IPS DF 6.9 (cell line): Measurements from ENCODE around the gene OST4.

ENCODE experiments used
- DNase-seq: peaks from one replicate; pipeline ENCODE4 v3.0.0-alpha.2; 2013; ENCODE audit warnings: low read depth, low spot score
- H3K27ac ChIP-seq: one replicate; pipeline ENCODE4 v1.5.1; 2013; ENCODE audit warnings: low read length, control low read depth
- H3K27me3 ChIP-seq: 2 replicates; pipeline ENCODE4 v1.6.1; 2013; ENCODE audit warnings: mild to moderate bottlenecking, low read length; ENCODE audit not compliant: control insufficient read depth, insufficient read depth
- H3K36me3 ChIP-seq: 2 replicates; pipeline ENCODE4 v1.6.1; 2013; ENCODE audit warnings: low read length; ENCODE audit not compliant: control insufficient read depth, insufficient read depth
- H3K4me1 ChIP-seq: 2 replicates; pipeline ENCODE4 v1.6.1; 2013; ENCODE audit warnings: low read length; ENCODE audit not compliant: control insufficient read depth, insufficient read depth
- H3K4me3 ChIP-seq: 2 replicates; pipeline ENCODE4 v1.5.1; 2013; ENCODE audit warnings: mild to moderate bottlenecking, low read length
- H3K9me3 ChIP-seq: 2 replicates; pipeline ENCODE4 v1.6.1; 2013; ENCODE audit warnings: low read length, inconsistent platforms; ENCODE audit not compliant: control insufficient read depth, insufficient read depth
- WGBS: extraction: QIAGEN DNeasy Blood & Tissue Kit; methylation state at CpG from one replicate; pipeline ENCODE4 v1.1.7; 2013; ENCODE audit warnings: mixed read lengths, missing lambda C conversion rate; ENCODE audit not compliant: insufficient read length, insufficient coverage; 5-methylcytosine and 5-hydroxymethylcytosine counted together

OST4 gene

DNA sequence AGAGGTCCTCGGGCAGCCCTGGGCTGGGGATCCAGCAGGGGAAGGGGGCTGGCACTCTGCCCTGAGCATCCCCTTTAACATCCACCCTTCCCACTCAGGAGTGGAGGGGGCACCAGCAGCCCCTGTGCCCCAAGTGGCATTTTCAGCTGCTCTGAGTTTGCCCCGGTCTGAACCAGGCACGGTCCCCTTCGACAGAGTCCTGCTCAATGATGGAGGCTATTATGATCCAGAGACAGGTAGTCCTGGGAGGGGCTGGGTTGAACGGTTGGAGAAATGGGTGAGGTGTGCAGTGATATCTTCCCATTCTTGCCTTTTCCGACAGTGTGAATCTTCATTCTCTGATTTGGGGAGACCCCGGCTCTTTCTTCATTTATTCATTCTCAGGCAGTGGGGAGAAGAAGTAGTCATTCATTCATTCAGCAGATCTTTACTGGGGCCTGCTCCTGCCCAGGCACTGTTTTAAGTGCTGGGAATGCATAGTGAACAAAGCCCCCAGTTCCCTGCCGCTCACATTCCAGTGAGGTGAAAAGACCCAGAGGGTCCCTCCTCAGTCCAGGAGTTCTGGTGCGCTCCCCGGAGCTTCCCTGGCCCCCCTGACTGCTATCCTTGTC, 13.7 kb upstream of the OST4 start:
- no peaks in the 10 kb centered on the region; the same call in 1 of the 2 replicates for H3K4me1 ChIP-seq
- no peaks in the 10 kb centered on the region for H3K27me3 ChIP-seq
- no peak overlapping the region for H3K27ac ChIP-seq
- H3K36me3 ChIP-seq: no peaks in the 10 kb centered on the region; the same call in 1 of the 2 replicates
- DNase-seq: no peak
- H3K9me3 ChIP-seq: no peaks in the 10 kb centered on the region
- WGBS: no CpG with 5 or more reads among the region's 10 CpGs
- H3K4me3 ChIP-seq: peak overlapping the region; percentile 49; the same call in 1 of the 2 replicates

DNA sequence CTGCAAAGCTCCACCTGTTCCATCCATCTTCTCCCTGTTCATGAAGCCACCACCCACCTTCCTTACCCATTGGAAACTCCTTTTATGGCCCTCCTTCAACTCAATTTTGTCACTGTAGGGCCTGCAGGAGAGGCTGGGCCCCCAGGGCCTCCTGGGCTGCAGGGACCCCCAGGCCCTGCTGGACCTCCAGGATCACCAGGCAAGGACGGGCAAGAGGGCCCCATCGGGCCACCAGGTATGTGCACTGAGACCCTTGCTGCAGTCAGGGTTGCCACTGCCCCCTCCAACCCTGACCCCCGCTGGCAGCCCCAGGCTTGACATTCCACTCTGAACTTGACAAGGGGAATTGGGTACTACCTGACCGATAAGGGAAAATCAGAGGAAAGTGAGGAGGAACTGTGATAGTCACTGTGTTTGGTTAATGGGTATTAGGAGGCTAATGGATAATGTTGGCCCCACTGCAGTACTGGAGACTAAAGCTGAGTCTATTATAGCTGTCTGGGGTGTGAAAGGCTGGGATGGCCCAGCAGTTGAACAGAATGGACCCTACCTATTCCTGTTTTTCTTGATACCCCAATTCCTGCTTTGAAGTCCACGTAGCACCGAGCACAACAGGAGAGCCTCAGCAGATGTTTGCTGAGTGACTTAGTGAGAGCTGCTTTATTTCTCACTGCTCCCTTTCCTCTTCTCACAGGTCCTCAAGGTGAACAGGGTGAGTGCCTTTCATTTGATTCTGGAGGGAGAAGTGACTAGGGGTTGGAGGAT, 13.0 kb upstream of the OST4 start:
- Histone ChIP-seq H3K27me3 (no peaks in the 10 kb centered on the region), H3K4me3 (no peak overlapping the region), H3K27ac (no peak overlapping the region), H3K4me1 (no peaks in the 10 kb centered on the region; the same call in 1 of the 2 replicates), H3K9me3 (no peaks in the 10 kb centered on the region), H3K36me3 (no peaks in the 10 kb centered on the region; the same call in 1 of the 2 replicates)
- WGBS: no CpG with 5 or more reads among the region's 6 CpGs
- DNase-seq: no peak

DNA sequence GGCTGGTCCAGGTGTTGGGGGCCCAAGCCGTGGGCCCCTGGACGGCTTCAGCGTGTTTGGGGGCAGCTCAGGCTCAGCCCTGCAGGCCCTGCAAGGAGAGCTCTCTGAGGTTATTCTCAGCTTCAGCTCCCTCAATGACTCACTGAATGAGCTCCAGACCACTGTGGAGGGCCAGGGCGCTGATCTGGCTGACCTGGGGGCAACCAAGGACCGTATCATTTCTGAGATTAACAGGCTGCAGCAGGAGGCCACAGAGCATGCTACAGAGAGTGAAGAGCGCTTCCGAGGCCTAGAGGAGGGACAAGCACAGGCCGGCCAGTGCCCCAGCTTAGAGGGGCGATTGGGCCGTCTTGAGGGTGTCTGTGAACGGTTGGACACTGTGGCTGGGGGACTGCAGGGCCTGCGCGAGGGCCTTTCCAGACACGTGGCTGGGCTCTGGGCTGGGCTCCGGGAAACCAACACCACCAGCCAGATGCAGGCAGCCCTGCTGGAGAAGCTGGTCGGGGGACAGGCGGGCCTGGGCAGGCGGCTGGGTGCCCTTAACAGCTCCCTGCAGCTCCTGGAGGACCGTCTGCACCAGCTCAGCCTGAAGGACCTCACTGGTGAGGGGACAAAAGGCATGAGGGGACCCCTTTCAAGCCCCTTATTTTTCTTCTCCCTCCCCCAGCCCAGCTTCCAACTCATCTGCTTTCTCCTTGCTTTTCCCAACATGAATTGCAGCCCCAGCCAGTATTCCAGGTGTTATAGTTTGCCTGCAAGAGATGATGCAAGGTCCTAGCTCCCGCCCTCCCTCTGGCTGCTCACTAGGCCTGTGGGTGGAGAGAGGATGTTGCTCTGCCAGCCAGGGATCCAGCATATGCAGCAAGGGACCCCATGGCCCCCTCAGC, 12.2 kb upstream of the OST4 start:
- H3K4me1 ChIP-seq: no peaks in the 10 kb centered on the region; the same call in 1 of the 2 replicates
- H3K27me3 ChIP-seq: no peaks in the 10 kb centered on the region
- WGBS: no CpG with 5 or more reads among the region's 20 CpGs
- DNase-seq: no peak
- H3K4me3 ChIP-seq: no peak overlapping the region
- no peak overlapping the region for H3K27ac ChIP-seq
- no peaks in the 10 kb centered on the region for H3K9me3 ChIP-seq
- no peaks in the 10 kb centered on the region; the same call in 1 of the 2 replicates for H3K36me3 ChIP-seq

DNA sequence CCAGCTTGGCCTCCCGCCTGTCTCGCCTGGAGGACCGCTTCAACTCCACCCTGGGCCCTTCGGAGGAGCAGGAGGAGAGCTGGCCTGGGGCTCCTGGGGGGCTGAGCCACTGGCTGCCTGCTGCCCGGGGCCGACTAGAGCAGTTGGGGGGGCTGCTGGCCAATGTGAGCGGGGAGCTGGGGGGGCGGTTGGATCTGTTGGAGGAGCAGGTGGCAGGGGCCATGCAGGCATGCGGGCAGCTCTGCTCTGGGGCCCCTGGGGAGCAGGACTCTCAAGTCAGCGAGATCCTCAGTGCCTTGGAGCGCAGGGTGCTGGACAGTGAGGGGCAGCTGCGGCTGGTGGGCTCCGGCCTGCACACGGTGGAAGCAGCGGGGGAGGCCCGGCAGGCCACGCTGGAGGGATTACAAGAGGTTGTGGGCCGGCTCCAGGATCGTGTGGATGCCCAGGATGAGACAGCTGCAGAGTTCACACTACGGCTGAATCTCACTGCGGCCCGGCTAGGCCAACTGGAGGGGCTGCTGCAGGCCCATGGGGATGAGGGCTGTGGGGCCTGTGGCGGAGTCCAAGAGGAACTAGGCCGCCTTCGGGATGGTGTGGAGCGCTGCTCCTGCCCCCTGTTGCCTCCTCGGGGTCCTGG, 11.4 kb upstream of the OST4 start:
- H3K4me3 ChIP-seq: no peak overlapping the region
- peaks cover 6% of the 10 kb centered on the region for H3K4me1 ChIP-seq

DNA sequence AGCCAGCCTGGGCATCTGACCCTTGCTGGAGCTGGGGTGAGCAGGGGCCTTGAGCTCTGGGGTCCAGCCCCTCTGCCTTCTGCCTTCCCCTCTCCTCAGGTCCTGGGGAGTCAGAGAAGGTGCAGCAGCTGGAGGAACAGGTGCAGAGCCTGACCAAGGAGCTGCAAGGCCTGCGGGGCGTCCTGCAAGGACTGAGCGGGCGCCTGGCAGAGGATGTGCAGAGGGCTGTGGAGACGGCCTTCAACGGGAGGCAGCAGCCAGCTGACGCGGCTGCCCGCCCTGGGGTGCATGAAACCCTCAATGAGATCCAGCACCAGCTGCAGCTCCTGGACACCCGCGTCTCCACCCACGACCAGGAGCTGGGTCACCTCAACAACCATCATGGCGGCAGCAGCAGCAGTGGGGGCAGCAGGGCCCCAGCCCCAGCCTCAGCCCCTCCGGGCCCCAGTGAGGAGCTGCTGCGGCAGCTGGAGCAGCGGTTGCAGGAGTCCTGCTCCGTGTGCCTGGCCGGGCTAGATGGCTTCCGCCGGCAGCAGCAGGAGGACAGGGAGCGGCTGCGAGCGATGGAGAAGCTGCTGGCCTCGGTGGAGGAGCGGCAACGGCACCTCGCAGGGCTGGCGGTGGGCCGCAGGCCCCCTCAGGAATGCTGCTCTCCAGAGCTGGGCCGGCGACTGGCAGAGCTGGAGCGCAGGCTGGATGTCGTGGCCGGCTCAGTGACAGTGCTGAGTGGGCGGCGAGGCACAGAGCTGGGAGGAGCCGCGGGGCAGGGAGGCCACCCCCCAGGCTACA, 10.7 kb upstream of the OST4 start:
- no CpG with 5 or more reads among the region's 38 CpGs for WGBS
- no peaks in the 10 kb centered on the region for H3K9me3 ChIP-seq
- H3K27me3 ChIP-seq: no peaks in the 10 kb centered on the region
- no peaks in the 10 kb centered on the region; the same call in 1 of the 2 replicates for H3K36me3 ChIP-seq
- H3K27ac ChIP-seq: no peak overlapping the region
- H3K4me1 ChIP-seq: peaks cover 6% of the 10 kb centered on the region
- H3K4me3 ChIP-seq: no peak overlapping the region
- no peak for DNase-seq

More for the DNA sequence above, 11.4 kb upstream of the OST4 start:
- no peaks in the 10 kb centered on the region for H3K27me3 ChIP-seq
- WGBS: no CpG with 5 or more reads among the region's 27 CpGs
- H3K9me3 ChIP-seq: no peaks in the 10 kb centered on the region
- no peak overlapping the region for H3K27ac ChIP-seq
- DNase-seq: no peak
- H3K36me3 ChIP-seq: no peaks in the 10 kb centered on the region; the same call in 1 of the 2 replicates

DNA sequence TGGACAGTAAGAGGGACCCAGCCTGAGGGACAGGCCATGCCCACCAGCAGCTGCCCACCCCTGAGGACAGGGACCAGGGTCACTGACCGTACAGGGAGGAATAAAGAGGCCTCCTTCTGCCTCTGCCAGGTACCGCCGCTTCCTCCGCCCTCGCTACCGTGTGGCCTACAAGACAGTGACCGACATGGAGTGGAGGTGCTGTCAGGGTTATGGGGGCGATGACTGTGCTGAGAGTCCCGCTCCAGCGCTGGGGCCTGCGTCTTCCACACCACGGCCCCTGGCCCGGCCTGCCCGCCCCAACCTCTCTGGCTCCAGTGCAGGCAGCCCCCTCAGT, 9.1 kb upstream of the OST4 start:
- H3K4me1 ChIP-seq: peaks cover 6% of the 10 kb centered on the region
- no CpG with 5 or more reads among the region's 14 CpGs for WGBS
- DNase-seq: no peak
- H3K9me3 ChIP-seq: no peaks in the 10 kb centered on the region
- no peaks in the 10 kb centered on the region for H3K27me3 ChIP-seq
- H3K27ac ChIP-seq: no peak overlapping the region
- no peak overlapping the region for H3K4me3 ChIP-seq
- no peaks in the 10 kb centered on the region; the same call in 1 of the 2 replicates for H3K36me3 ChIP-seq

DNA sequence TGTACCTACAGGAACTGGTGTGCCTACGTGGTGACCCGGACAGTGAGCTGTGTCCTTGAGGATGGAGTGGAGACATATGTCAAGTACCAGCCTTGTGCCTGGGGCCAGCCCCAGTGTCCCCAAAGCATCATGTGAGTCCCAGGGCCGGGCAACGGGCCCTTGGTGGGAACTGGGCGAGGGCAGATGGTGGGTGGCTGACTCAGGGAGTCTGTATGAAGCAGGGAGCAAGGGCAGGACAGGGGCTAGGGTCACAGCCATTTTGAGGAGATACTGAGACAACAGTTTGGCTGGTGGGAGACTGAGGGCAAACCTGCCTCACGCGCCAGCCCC, 8.7 kb upstream of the OST4 start:
- no peaks in the 10 kb centered on the region for H3K27me3 ChIP-seq
- DNase-seq: no peak
- no peak overlapping the region for H3K27ac ChIP-seq
- no CpG with 5 or more reads among the region's 7 CpGs for WGBS
- peaks cover 6% of the 10 kb centered on the region for H3K4me1 ChIP-seq
- no peaks in the 10 kb centered on the region; the same call in 1 of the 2 replicates for H3K36me3 ChIP-seq
- no peaks in the 10 kb centered on the region for H3K9me3 ChIP-seq
- H3K4me3 ChIP-seq: no peak overlapping the region

DNA sequence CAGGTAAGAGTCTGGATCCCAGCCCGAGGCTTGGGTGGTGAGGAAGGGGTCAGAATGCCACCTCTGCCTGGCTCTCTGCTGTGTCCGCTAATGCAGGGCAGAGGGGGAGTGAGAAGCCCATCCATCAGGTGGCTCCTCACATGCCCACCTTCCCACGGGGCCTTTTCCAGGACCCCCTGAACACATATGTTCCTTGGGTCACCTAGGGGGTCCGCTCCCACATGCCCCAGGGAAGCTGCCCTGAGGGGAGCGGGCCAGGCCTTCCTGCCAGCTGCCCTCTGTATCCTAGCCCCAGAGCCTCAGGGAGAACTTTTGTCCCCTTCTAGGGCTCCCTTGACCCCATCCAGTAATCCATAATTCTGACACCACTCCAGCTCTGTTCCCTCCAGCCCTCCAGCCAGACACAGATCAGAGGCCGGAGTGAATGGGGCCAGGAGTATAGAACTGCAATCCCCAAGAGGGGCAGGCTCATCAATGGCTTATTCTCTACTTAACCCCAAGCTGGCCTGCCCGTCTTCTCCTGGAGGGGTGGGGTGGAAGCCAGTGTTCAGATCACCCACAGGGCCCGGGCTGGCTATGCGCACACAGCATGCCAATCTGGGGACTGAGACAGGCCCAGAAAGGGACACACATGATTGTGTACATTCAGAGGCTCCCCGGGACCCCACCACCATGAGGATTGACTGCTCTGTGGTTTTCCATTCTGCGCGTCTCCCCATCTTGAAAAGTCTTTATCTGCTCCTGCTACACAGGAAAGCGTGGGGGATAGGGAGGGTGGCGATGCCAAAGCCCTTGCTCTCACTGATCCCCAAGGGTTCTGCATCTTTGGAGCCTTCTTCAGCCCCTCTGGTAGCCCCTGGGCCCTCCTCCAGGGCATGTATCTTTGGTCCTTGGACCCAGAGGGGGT, 8.0 kb upstream of the OST4 start:
- peaks cover 6% of the 10 kb centered on the region for H3K4me1 ChIP-seq
- DNase-seq: no peak

More for the DNA sequence above, 8.0 kb upstream of the OST4 start:
- H3K27ac ChIP-seq: no peak overlapping the region
- H3K27me3 ChIP-seq: no peaks in the 10 kb centered on the region
- H3K36me3 ChIP-seq: no peaks in the 10 kb centered on the region; the same call in 1 of the 2 replicates
- no peaks in the 10 kb centered on the region for H3K9me3 ChIP-seq
- no CpG with 5 or more reads among the region's 14 CpGs for WGBS
- H3K4me3 ChIP-seq: no peak overlapping the region
